ENCODE measurements around the gene CNTNAP2.

GRCh38 chr7:147376192-147376591 lies 1259.6 kb downstream of the CNTNAP2 start:
- TF ChIP-seq, protein P1, sequence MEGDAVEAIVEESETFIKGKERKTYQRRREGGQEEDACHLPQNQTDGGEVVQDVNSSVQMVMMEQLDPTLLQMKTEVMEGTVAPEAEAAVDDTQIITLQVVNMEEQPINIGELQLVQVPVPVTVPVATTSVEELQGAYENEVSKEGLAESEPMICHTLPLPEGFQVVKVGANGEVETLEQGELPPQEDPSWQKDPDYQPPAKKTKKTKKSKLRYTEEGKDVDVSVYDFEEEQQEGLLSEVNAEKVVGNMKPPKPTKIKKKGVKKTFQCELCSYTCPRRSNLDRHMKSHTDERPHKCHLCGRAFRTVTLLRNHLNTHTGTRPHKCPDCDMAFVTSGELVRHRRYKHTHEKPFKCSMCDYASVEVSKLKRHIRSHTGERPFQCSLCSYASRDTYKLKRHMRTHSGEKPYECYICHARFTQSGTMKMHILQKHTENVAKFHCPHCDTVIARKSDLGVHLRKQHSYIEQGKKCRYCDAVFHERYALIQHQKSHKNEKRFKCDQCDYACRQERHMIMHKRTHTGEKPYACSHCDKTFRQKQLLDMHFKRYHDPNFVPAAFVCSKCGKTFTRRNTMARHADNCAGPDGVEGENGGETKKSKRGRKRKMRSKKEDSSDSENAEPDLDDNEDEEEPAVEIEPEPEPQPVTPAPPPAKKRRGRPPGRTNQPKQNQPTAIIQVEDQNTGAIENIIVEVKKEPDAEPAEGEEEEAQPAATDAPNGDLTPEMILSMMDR (IDR thresholded peaks at IDR 0.05) = no peak
- TF ChIP-seq SIN3A (IDR thresholded peaks at IDR 0.05; ENCODE audit: borderline replicate concordance, insufficient read depth, low read depth, low read length) (no peak), POLR2AphosphoS5 (IDR thresholded peaks at IDR 0.05; ENCODE audit: low read depth, low read length) (no peak)
